WI38 (cell line): ENCODE data around the gene BMP2.

Experiments
- H3K4me3 ChIP-seq: 2 replicates; pipeline ENCODE4 v1.5.1; 2011; ENCODE audit warnings: low read depth, mild to moderate bottlenecking, control low read depth, low read length
- CTCF ChIP-seq: IDR thresholded peaks from 2 replicates; pipeline ENCODE4 v1.5.1; 2012; ENCODE audit warnings: low read depth, mild to moderate bottlenecking, control low read depth, low read length

Gene BMP2

GRCh38 chr20:6750438-6750837 lies 17.0 kb upstream of the BMP2 start:
- no peak for TF ChIP-seq CTCF
- H3K4me3 ChIP-seq, result no peak overlapping the region

GRCh38 chr20:6756693-6757595 lies 10.5 kb upstream of the BMP2 start:
- TF ChIP-seq CTCF, result no peak

GRCh38 chr20:6764619-6765018 lies 2.9 kb upstream of the BMP2 start:
- H3K4me3 ChIP-seq, result no peak overlapping the region
- TF ChIP-seq CTCF, result no peak

More at GRCh38 chr20:6756693-6757595, 10.5 kb upstream of the BMP2 start:
- H3K4me3 ChIP-seq, result no peak overlapping the region

- TF ChIP-seq CTCF, result peak; percentile 16; the same call in 1 of the 2 replicates
- H3K4me3 ChIP-seq, result no peak overlapping the region
Observed at GRCh38 chr20:6765469-6766058, 1.9 kb upstream of the BMP2 start.

GRCh38 chr20:6766433-6766832 lies 1.1 kb upstream of the BMP2 start:
- no peak for TF ChIP-seq CTCF
- H3K4me3 ChIP-seq, result no peak overlapping the region

GRCh38 chr20:6767126-6767535 lies 355 bp upstream of the BMP2 start:
- TF ChIP-seq CTCF, result no peak
- peak overlapping the region; percentile 64 for H3K4me3 ChIP-seq
